GM12878 (cell line): ENCODE results near the gene TBCK. TPM values are rescaled to one million over a fixed set of nuclear protein-coding genes. Genes with fewer than 3 reads are reported as not detected.

Experiments used
- ATAC-seq: fragments of 200-7000 bp; cut with Tn5 transposase; 3 replicates; pipeline ENCODE4 v1.9.1; 2020; ENCODE audit warnings: mild to moderate bottlenecking, moderate library complexity
- BruUV-seq: library from RNA; stranded (reverse); fragments of 400-500 nt; replicated peaks from 2 replicates; lab custom pipeline; 2021; lab: Mats Ljungman, UMichigan
- CTCF ChIA-PET: fragments of 300-600 bp; sonication (Branson Sonifier 250); formaldehyde crosslinking; extraction: SDS; loops from one replicate; lab custom pipeline; 2021; ENCODE audit warnings: inconsistent platforms; lab: Yijun Ruan, JAX
- POLR2A ChIA-PET: fragments of 350-600 bp; formaldehyde crosslinking; extraction: SDS; loops from one replicate; lab custom pipeline; 2021; ENCODE audit warnings: inconsistent platforms; lab: Charles Lee
- RAD21 ChIA-PET: fragments of 300-600 bp; sonication (Branson Sonifier 250); formaldehyde crosslinking; loops from one replicate; lab custom pipeline; 2023; ENCODE audit warnings: antibody characterized with exemption; ENCODE audit not compliant: unreplicated experiment; lab: Charles Lee
- SMC1A ChIA-PET: fragments of 300-600 bp; sonication (Branson Sonifier 250); formaldehyde crosslinking; loops from one replicate; lab custom pipeline; 2023; ENCODE audit not compliant: unreplicated experiment, uncharacterized antibody; lab: Charles Lee
- DNase-seq: peaks from one replicate; pipeline ENCODE4 v3.0.0-alpha.2; 2011; ENCODE audit warnings: low read depth, low spot score
- FAIRE-seq: peaks from 3 replicates; lab custom pipeline; 2011; peaks lifted over from hg19 to GRCh38; lab: Jason Lieb, UNC
- H2AFZ ChIP-seq: 2 replicates; pipeline ENCODE4 v1.6.0; 2011; ENCODE audit warnings: low read depth, low read length, control low read depth; ENCODE audit not compliant: control insufficient read depth
- H3K27ac ChIP-seq: 2 replicates; pipeline ENCODE4 v1.5.1; 2011; ENCODE audit warnings: control low read depth; ENCODE audit not compliant: control insufficient read depth, insufficient read depth
- H3K27me3 ChIP-seq, 2 experiments: replicated peaks in 1 of 2; 2 replicates each; pipeline versions ENCODE4 v1.6.0 to v1.6.1; 2011; ENCODE audit warnings: low read length in 1 of 2; ENCODE audit not compliant: control insufficient read depth in 2 of 2, insufficient read depth in 2 of 2
- H3K36me3 ChIP-seq, 2 experiments: 2 replicates each; pipeline ENCODE4 v1.5.1; 2011; ENCODE audit warnings: low read length in 1 of 2; ENCODE audit not compliant: control insufficient read depth in 2 of 2, insufficient read depth in 2 of 2
- H3K4me1 ChIP-seq: 2 replicates; pipeline ENCODE4 v1.6.1; 2011; ENCODE audit warnings: mild to moderate bottlenecking, low read length, moderate library complexity, mixed read lengths; ENCODE audit not compliant: control insufficient read depth, insufficient read depth
- H3K4me2 ChIP-seq: 2 replicates; pipeline ENCODE4 v1.6.0; 2011; ENCODE audit warnings: control low read depth; ENCODE audit not compliant: control insufficient read depth, insufficient read depth
- H3K4me3 ChIP-seq: fragments of 200-600 bp; sonication (generic); 2 replicates; pipeline ENCODE4 v1.5.1; 2016
- H3K79me2 ChIP-seq: 2 replicates; pipeline ENCODE4 v1.6.0; 2011; ENCODE audit warnings: low read length; ENCODE audit not compliant: control insufficient read depth, insufficient read depth
- H3K9ac ChIP-seq: 2 replicates; pipeline ENCODE4 v1.8.0; 2011; ENCODE audit warnings: low read length, control low read depth, mixed read lengths; ENCODE audit not compliant: control insufficient read depth, insufficient read depth
- H3K9me3 ChIP-seq: replicated peaks from 3 replicates; pipeline ENCODE4 v1.5.1; 2011; ENCODE audit warnings: mild to moderate bottlenecking, low read length; ENCODE audit not compliant: control insufficient read depth, insufficient read depth
- H4K20me1 ChIP-seq: 2 replicates; pipeline ENCODE4 v1.6.0; 2011; ENCODE audit not compliant: control insufficient read depth, insufficient read depth
- CHD4 ChIP-seq: fragments of 200-600 bp; sonication (generic); IDR thresholded peaks from 2 replicates; pipeline ENCODE4 v1.6.1; 2016; ENCODE audit warnings: mild to moderate bottlenecking
- EZH2 ChIP-seq: IDR thresholded peaks from 2 replicates; pipeline ENCODE4 v1.6.1; 2012; ENCODE audit warnings: low read depth, mild to moderate bottlenecking, control low read depth, inconsistent platforms, low read length, borderline replicate concordance; ENCODE audit not compliant: control insufficient read depth
- KLF5 ChIP-seq: fragments of 450-650 bp; IDR thresholded peaks from 2 replicates; pipeline ENCODE4 v1.6.1; 2014; ENCODE audit warnings: mild to moderate bottlenecking; ENCODE audit not compliant: partially characterized antibody
- MTA3 ChIP-seq: IDR thresholded peaks from 2 replicates; pipeline ENCODE4 v1.6.1; 2012; ENCODE audit warnings: low read length, inconsistent platforms, borderline replicate concordance
- MYB ChIP-seq: fragments of 150-350 bp; IDR thresholded peaks from 2 replicates; pipeline ENCODE4 v1.6.1; 2014; ENCODE audit warnings: mild to moderate bottlenecking, low read depth, low read length, borderline replicate concordance
- NR2C1 ChIP-seq: fragments of 450-650 bp; IDR thresholded peaks from 2 replicates; pipeline ENCODE4 v1.6.1; 2017; ENCODE audit warnings: antibody characterized with exemption, mild to moderate bottlenecking, moderate library complexity
- POLR2AphosphoS5 ChIP-seq: IDR thresholded peaks from 2 replicates; pipeline ENCODE4 v1.6.1; 2011; ENCODE audit warnings: mild to moderate bottlenecking, low read length, inconsistent platforms
- POU2F2 ChIP-seq: IDR thresholded peaks from 3 replicates; pipeline ENCODE4 v1.6.1; 2011; ENCODE audit warnings: low read depth, mild to moderate bottlenecking, low read length, borderline replicate concordance
- SPI1 ChIP-seq: IDR thresholded peaks from 2 replicates; pipeline ENCODE4 v1.6.1; 2011; ENCODE audit warnings: low read depth, mild to moderate bottlenecking, low read length, moderate library complexity, borderline replicate concordance; ENCODE audit not compliant: insufficient read depth
- STAT1 ChIP-seq: fragments of 450-650 bp; conservative IDR thresholded peaks from 2 replicates; pipeline ENCODE4 v1.6.1; 2014; ENCODE audit warnings: antibody characterized with exemption, mild to moderate bottlenecking
- SUZ12 ChIP-seq: fragments of 200-600 bp; sonication (generic); IDR thresholded peaks from one replicate; pipeline ENCODE4 v1.6.1; 2018; ENCODE audit warnings: antibody characterized with exemption, mild to moderate bottlenecking; ENCODE audit not compliant: unreplicated experiment
- WGBS: methylation state at CpG from one replicate; pipeline ENCODE4 v1.1.6; 2016; ENCODE audit warnings: low lambda C conversion rate; ENCODE audit not compliant: insufficient replicate concordance, insufficient coverage; ENCODE audit errors: missing lambda C conversion rate; 5-methylcytosine and 5-hydroxymethylcytosine counted together
- in situ Hi-C: fragments of 300-500 bp; cut with MboI; formaldehyde crosslinking; loops from 9 replicates; pipeline ENCODE4 v1.14.3; 2018; ENCODE audit warnings: mixed read lengths
- intact Hi-C: fragments of 100-400 bp; cut with micrococcal nuclease; formaldehyde crosslinking; loops from one replicate; pipeline ENCODE4 v1.14.2; 2022; ENCODE audit not compliant: unreplicated experiment
- polyA plus RNA-seq, 11 experiments: library from polyadenylated mRNA; depleted of rRNA in 4 of 11; unstranded in 6 of 11; stranded (reverse) in 5 of 11; fragments of >200 nt; fragmentation: Nextera tagmentation in 4 of 11; fragmentation: Illumina TruSeq in 1 of 11; extraction: Ambion mirVana in 4 of 11; extraction: Trizol in 1 of 11; gene quantifications; 1 replicate in 1 of 11; 2 replicates in 10 of 11; pipeline versions ENCODE4 v1.2.1 to v1.2.3, GENCODE V29; 2011 to 2016; ENCODE audit warnings: inconsistent platforms in 2 of 11, missing spikeins in 2 of 11, low read depth in 1 of 11
- total RNA-seq, 4 experiments: library from RNA; depleted of rRNA in 3 of 4; stranded (reverse); fragments of >200 nt in 3 of 4; fragmentation: Illumina TruSeq in 1 of 4; extraction: Trizol in 1 of 4; gene quantifications; 2 replicates each; pipeline versions ENCODE4 v1.2.1 to v1.2.3, GENCODE V29; 2013 to 2021
- TF ChIP-seq, protein P1 (sequence below): IDR thresholded peaks from 2 replicates; pipeline ENCODE4 v1.6.1; 2012; ENCODE audit warnings: improper control_type of control experiment, low read depth, low read length; ENCODE audit not compliant: insufficient replicate concordance
- TF ChIP-seq, protein P2 (sequence below): fragments of 450-650 bp; IDR thresholded peaks from 2 replicates; pipeline ENCODE4 v1.6.1; 2017; ENCODE audit warnings: mild to moderate bottlenecking

The TBCK gene
- total and polyA plus RNA-seq, 10 of the 15 experiments (the other 5 are each of a cell fraction or from before 2014, with no cell fraction given): 4.1 to 30.3 (median 20.2) TPM

GRCh38 chr4:106195435-106195950, 120.5 kb downstream of the TBCK start:
- Histone ChIP-seq H3K4me2 (no peak overlapping the region), H3K4me3 (no peak overlapping the region), H2AFZ (no peak overlapping the region), H4K20me1 (no peaks in the 10 kb centered on the region)
- 100% methylated on average over 1 of the region's 1 CpG for WGBS
- SMC1A ChIA-PET: interaction anchor here (1.7 kb wide), 1 partner anchor 12 kb away, joined by 4 read pairs; no protein-coding TSS in a partner anchor
- CTCF ChIA-PET: no interaction called here
- no peak for TF ChIP-seq MTA3
- no peak for TF ChIP-seq POU2F2
- TF ChIP-seq, protein P1, sequence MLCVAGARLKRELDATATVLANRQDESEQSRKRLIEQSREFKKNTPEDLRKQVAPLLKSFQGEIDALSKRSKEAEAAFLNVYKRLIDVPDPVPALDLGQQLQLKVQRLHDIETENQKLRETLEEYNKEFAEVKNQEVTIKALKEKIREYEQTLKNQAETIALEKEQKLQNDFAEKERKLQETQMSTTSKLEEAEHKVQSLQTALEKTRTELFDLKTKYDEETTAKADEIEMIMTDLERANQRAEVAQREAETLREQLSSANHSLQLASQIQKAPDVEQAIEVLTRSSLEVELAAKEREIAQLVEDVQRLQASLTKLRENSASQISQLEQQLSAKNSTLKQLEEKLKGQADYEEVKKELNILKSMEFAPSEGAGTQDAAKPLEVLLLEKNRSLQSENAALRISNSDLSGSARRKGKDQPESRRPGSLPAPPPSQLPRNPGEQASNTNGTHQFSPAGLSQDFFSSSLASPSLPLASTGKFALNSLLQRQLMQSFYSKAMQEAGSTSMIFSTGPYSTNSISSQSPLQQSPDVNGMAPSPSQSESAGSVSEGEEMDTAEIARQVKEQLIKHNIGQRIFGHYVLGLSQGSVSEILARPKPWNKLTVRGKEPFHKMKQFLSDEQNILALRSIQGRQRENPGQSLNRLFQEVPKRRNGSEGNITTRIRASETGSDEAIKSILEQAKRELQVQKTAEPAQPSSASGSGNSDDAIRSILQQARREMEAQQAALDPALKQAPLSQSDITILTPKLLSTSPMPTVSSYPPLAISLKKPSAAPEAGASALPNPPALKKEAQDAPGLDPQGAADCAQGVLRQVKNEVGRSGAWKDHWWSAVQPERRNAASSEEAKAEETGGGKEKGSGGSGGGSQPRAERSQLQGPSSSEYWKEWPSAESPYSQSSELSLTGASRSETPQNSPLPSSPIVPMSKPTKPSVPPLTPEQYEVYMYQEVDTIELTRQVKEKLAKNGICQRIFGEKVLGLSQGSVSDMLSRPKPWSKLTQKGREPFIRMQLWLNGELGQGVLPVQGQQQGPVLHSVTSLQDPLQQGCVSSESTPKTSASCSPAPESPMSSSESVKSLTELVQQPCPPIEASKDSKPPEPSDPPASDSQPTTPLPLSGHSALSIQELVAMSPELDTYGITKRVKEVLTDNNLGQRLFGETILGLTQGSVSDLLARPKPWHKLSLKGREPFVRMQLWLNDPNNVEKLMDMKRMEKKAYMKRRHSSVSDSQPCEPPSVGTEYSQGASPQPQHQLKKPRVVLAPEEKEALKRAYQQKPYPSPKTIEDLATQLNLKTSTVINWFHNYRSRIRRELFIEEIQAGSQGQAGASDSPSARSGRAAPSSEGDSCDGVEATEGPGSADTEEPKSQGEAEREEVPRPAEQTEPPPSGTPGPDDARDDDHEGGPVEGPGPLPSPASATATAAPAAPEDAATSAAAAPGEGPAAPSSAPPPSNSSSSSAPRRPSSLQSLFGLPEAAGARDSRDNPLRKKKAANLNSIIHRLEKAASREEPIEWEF: no peak
- TF ChIP-seq CHD4: no peak
- TF ChIP-seq NR2C1: no peak
- TF ChIP-seq STAT1: no peak
- TF ChIP-seq, protein P2, sequence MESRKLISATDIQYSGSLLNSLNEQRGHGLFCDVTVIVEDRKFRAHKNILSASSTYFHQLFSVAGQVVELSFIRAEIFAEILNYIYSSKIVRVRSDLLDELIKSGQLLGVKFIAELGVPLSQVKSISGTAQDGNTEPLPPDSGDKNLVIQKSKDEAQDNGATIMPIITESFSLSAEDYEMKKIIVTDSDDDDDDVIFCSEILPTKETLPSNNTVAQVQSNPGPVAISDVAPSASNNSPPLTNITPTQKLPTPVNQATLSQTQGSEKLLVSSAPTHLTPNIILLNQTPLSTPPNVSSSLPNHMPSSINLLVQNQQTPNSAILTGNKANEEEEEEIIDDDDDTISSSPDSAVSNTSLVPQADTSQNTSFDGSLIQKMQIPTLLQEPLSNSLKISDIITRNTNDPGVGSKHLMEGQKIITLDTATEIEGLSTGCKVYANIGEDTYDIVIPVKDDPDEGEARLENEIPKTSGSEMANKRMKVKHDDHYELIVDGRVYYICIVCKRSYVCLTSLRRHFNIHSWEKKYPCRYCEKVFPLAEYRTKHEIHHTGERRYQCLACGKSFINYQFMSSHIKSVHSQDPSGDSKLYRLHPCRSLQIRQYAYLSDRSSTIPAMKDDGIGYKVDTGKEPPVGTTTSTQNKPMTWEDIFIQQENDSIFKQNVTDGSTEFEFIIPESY: no peak
- no peak for TF ChIP-seq EZH2
- TF ChIP-seq SPI1: no peak
- TF ChIP-seq POLR2AphosphoS5: no peak
- no peak for TF ChIP-seq SUZ12
- no peak for TF ChIP-seq MYB
- no peak for TF ChIP-seq KLF5
- TF ChIP-seq, all 136 proteins: peak for 0
- intact Hi-C loops (loop anchor here (10.0 kb wide), 1 partner anchor 691 kb away; no protein-coding TSS in a partner anchor), in situ Hi-C loops (no loop called here)
- FAIRE-seq: peak; percentile 38
- Histone ChIP-seq H3K9ac (no peak overlapping the region), H3K9me3 (no peaks in the 10 kb centered on the region), H3K4me1 (no peaks in the 10 kb centered on the region), H3K36me3 (no peaks in the 10 kb centered on the region), H3K27ac (no peak overlapping the region), H3K79me2 (no peaks in the 10 kb centered on the region), H3K27me3 (no peaks in the 10 kb centered on the region)
- DNase-seq: no peak
- ChIA-PET POLR2A (no interaction called here), RAD21 (no interaction called here)
- no TSS peak for BruUV-seq
- no peak for ATAC-seq
